NCI-H460 (cell line): ENCODE data around the gene CFAP92. TPM values are rescaled to one million over a fixed set of nuclear protein-coding genes. Genes with fewer than 3 reads are reported as not detected.
"Not testable (repeated sequence)": the region's sequence is repeated elsewhere in the genome, so short reads cannot be mapped to it uniquely, and the experiment has no call there.

Experiments
- DNase-seq: peaks from one replicate; pipeline ENCODE4 v3.0.0-alpha.2; 2016; ENCODE audit warnings: low read depth; ENCODE audit errors: extremely low read depth
- small RNA-seq, 2 experiments: library from RNA; depleted of rRNA; stranded (forward); fragments of <200 nt; gene quantifications; one replicate each; pipeline ENCODE3, GENCODE V24; 2014
- total RNA-seq: library from RNA; depleted of rRNA; stranded (reverse); fragments of >200 nt; shearing (Covaris generic); gene quantifications from 2 replicates; pipeline ENCODE4 v1.2.3, GENCODE V29; 2014; rRNA removed

Gene CFAP92
- total RNA-seq, 1 experiment from 2014 or later, result 0.42 TPM

DNA sequence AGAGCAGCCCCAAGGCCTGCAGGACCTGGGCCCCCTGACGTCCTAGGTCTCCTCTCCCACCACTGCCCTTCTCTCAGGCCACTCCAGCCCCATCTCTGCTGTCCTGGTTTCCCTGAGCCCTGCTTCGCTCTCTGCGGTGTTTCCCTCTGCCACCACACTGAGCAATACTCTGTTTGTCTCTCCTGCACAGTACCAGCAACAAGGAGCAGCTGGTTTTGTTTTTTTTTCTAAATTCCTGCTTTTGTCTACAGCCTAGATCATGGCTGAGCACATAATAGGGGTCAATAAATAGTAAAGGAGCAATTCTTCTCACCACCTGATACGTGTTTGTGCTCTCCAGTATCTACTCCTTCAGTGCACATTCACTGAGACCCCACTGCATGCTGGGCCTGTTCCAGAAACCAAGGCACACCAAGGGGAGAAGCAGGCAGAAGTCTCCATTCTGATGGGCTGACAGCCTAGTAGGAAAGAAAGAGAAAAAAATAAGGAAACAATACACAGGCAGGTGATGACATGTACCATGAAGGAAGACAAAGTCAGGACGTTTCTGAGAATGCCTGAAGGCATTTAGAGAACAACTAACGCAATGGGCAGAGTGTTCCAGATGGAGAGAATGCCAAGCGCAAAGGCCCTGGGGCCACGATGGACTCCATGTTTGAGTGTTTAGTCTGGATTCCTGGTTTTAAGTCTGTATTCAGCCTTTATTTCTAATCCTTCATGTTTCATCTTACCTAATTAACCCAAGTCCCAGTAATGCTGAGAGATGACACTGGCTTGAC is 120.4 kb downstream of the CFAP92 start:
- DNase-seq, result no peak

DNA sequence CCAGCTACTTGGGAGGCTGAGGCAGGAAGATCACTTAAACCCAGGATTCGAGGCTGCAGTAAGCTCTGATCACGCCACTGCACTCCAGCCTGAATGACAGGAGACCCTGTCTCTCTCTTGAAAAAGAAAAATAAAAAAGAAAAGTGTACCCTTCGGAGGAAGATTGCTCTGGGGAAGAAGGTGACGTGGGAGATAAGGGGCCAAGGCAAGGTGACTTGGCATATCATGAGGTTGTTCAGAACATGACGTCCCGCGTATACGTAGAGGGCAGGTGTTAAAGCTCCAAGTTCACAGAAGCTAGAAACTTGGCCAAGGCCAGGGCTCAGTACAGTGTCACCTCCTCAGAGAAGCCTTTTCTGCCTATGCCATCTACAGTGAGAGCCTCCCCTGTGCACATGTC is 121.1 kb downstream of the CFAP92 start:
- no peak for DNase-seq

DNA sequence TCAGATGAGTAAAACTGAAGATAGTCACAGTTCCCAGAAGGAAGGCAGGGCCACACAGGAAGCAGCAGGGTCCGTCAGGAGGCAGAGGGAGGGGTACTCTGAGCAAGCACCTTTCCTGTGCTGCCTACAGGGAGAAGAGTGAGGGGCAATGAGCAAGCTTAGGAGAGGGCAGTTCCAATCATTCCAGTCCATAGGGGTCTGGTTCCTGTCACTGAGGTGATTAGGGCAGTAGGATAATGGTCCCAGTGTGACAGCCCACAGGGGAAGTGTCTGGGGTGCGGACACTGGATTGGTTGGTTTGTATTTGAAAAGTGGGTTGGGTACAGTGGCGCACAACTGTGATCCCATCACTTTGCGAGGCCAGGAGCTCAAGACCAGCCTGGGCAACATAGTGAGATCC is 121.6 kb downstream of the CFAP92 start:
- DNase-seq, result no peak

DNA sequence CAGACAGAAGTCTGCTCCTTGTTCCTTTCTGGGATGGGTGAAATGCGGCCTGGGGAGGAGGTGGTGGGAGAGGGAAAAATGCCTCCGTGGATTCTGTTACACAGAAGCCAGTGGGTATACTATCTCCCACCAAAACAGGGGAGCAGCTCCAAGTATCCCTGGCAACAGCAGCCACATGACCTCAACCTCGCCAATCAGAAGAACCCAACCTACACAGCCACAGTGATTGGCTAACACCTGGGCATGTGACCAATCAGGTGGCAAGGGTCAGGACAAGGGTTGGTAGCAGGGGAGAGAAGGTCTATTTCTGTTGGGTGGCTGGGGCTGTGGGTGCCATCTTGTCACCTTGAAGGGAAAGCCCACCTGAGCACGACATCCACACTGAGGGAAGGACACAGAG is 123.5 kb downstream of the CFAP92 start:
- DNase-seq, result no peak

DNA sequence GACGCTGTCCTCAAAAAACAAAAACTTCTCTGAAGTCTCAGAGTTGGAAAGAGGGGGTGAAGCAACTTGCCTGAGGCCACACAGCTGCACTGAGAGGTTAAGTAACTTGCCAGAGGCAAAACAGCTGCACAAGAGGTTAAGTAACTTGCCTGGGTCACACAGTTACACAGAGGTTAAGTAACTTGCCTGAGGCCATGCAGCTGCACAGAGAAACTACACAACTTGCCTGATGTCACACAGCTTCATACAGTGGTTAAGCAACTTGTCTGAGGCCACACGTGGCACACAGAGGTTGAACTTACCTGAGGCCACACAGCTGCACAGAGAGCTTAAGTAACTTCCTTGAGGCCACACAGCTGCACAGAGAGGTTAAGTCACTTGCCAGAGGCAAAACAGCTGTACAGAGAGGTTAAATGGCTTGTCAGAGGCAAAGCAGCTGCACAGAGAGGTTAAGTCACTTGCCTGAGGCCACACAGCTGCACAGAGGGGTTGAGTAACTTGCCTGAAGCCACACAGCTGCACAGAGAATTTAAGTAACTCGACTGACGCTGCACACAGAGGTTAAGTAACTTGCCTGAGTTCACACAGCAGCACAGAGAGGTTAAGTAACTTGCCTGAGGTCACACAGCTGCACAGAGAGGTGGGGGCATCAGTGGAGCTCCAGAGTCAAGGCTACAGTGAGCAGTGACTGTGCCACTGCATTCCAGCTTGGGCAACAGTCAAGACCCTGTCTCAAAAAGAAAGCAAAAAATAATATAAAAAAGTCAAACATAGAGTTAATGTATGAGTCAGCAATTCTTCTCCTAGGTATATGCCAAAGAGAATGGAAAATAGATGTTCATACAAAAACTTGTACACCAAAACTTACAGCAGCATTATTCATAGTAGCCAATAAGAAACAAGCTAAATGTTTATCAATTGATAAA is 126.4 kb downstream of the CFAP92 start:
- DNase-seq, result no peak

DNA sequence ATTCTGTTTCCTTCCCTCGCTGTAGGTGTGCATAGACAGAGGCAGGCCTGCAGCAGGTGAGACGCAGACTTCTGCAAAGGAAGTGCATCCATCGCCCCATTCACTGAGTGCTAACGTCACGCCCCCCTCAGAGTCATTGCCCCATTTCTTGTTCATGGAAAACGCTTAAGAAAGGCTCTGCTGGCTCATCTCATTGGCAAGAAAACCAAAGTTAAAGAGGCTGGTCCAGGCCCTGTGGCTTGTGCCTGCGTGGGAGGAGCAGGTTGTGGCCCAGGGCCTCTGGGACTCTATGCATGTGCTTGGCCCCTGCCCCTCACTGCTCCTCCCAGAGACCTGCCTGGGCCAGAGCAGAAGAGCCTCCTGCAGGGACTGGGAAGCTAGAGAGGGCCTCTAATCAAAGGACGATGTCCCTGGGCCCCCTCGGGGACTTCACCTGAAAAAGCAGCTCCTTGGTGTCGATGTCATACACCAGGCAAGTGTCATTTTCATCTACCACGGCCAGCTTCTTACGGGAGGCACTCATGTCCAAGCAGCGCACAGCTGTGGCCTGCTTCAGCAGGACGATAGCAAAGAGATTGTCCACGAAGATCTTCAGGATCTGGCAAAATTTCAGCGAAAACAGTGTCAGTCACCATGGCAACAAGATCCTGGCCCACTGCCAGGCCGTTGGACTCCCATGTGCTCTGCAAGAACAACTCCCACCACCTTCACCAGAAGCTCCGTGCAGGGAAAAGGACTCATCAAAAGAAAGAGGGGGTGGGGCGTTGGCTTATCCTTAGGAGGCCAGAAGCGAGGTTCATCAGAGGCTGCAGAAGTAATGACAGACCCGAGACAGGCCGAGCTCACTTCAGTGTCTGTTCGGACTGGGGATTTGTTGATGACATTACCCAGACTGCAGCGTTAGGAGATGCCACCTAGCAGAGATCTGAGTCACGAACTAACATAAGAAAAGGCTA is 128.7 kb downstream of the CFAP92 start:
- DNase-seq, result not testable (repeated sequence)

DNA sequence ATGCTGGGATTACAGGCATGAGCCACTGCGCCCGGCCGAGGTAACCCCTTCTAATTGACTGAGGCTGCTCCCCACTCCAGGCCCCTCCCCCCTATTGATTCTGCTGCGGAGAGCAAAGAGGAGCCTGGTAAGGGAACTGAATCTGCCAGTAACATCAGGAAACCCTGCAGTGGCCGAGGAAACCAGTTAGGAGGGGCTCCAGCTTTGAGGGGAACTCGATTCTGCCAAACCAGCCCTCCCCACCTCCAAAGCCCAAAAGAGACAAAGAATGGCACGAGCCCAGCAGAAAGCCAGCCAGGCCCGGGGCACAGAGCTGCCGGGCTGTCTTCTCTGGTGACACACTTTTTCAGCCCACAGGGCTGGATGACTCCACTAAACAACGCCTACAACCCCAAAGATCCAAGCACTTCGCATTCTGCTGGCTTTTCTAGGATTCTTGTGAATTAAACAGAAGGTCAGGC is 129.5 kb downstream of the CFAP92 start:
- no peak for DNase-seq

DNA sequence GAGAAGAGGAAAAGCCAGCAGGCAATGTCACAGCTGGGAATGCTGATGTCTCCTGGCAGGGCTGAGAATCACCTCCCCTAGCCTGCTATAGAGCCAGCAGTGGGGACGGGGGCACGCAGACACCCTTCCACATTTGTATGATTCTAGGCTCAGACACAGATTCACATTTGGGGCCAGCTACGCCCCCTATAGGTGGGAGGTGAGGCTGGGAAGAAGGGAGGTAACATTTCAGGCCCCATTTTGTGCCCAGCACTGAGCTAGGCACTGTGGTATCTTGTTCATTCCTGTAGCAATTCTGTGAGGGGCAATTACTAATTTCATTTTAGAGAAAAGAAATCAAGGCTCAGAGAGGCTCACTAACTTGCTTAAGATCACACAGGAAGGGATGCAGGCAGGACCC is 130.3 kb downstream of the CFAP92 start:
- no peak for DNase-seq

DNA sequence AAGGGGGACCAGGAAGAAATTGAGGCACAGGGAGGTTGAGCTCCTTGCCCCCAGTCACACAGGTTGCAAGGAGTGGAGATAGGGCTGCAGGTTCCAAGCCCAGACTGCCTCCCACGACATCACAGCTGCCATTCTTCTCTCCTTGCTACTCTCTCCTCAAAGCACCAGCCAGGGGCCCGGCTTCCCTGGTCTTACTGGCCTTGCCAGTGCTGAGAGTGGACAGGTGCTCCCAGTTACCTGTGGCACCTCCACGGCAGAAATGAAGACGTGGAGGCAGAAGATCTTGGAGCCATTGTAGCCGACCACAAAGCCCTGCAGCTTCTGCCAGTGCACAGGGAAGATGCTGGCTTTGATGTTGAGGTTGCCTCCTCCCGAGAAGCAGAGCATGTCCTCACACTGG is 132.4 kb downstream of the CFAP92 start:
- DNase-seq, result no peak

Small RNA genes within 50 kb of the gene (small RNA-seq; reads per million reads assigned to genes)
- 0 reads per million in 2 experiments for gene AC112484.4

Other genes starting within 250 kb of the CFAP92 start
- gene ACAD9, start 114.5 kb downstream of the CFAP92 start, total RNA-seq, result 14.8 and 20.0 TPM in 2 replicates
- gene EFCC1, start 7.2 kb upstream of the CFAP92 start, total RNA-seq, result not detected in 2 replicates
- gene GP9, start 66.7 kb upstream of the CFAP92 start, total RNA-seq, result not detected in 2 replicates
- gene RAB43, start 127.7 kb upstream of the CFAP92 start, total RNA-seq, result 7.7 and 8.2 TPM in 2 replicates
- gene ISY1, start 167.0 kb upstream of the CFAP92 start, total RNA-seq, result 21.6 TPM in 2 replicates
- gene CNBP, start 189.8 kb upstream of the CFAP92 start, total RNA-seq, result 341 and 344 TPM in 2 replicates